Lung microvascular endothelial cell (primary cell): ENCODE measurements around the gene CARD16. TPM values are rescaled to one million over a fixed set of nuclear protein-coding genes. Genes with fewer than 3 reads are reported as not detected.

Source experiments
- DNase-seq, 2 donors: peaks; one replicate each; pipeline versions ENCODE4 v3.0.0 to v3.0.0-alpha.2; 2010; ENCODE audit warnings: low read depth in 2 of 2
- total RNA-seq: library from RNA; depleted of rRNA; stranded (reverse); fragments of >200 nt; gene quantifications from 2 replicates; pipeline ENCODE4 v1.2.1, GENCODE V29; 2014

The CARD16 gene
- total RNA-seq, 1 donor from 2014 or later, result 106 TPM

- DNase-seq, result no peak
Observed at GRCh38 chr11:104997288-104997687, 47.8 kb downstream of the CARD16 start.

DNA sequence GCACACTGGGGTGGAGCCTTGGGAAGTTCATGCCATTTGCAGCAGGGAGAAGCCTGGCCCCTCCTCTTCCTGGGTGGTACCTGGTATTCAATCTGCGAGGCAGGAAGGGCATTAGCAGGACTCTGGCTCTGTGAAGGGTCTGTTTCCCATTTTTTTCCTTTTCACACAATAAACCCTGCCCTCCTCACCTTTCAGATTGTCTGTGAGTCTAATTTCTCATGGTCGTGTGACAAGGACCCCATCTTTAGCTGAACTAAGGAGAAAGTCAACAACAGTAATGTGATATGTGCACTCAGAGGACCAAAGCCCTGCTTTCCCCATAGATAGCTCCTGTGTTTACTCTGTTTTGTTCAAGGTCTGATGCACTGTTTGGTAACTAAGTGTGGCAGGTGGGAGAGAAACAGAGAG, 50.1 kb downstream of the CARD16 start:
- DNase-seq, result no peak

- DNase-seq, result peak in 1 of 2 donors; percentile 80
Observed at GRCh38 chr11:104992781-104993180, 52.4 kb downstream of the CARD16 start.

DNA sequence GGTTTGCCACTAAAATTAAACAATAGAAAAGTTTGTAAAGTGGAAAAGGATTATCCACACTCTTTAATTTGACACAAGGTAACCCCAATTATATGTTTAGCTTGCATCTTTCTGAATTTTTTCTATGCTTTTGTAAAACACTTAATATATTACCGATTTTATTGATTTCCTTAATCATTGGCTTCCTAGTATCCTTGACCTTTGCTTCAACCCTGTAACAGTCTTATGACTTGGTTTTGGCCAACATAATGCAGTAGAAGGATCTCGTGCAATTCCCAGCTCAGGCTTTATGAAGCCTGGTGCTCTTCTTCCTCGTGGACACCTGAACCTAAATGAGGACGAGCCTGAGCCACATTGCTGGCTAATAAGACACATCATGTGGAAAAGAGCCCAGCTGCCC, 53.1 kb downstream of the CARD16 start:
- DNase-seq, result no peak

Other genes with a start within 250 kb of the CARD16 start
- 5.0 and 7.0 TPM in 2 replicates for gene CASP12, start 146.9 kb downstream of the CARD16 start, total RNA-seq
- gene CASP4, start 76.8 kb downstream of the CARD16 start, total RNA-seq, result 162 and 200 TPM in 2 replicates
- gene CASP5, start 22.2 kb downstream of the CARD16 start, total RNA-seq, result not detected in 2 replicates
- 26.6 and 28.0 TPM in 2 replicates for gene CASP1, start 10.2 kb downstream of the CARD16 start, total RNA-seq
- not detected in 2 replicates for gene CARD18, start 94.4 kb upstream of the CARD16 start, total RNA-seq